ENCODE data around the gene EXOC6B. TPM values are rescaled to one million over a fixed set of nuclear protein-coding genes. Genes with fewer than 3 reads are reported as not detected.

EXOC6B gene
- total and polyA plus RNA-seq, 2 of the 8 experiments (the other 6 are each of a cell fraction or from before 2014, with no cell fraction given): 13.5 to 33.0 TPM

GRCh38 chr2:72712977-72713376 is 112.9 kb downstream of the EXOC6B start:
- Histone ChIP-seq H3K9ac (replicated peaks in 1 of 4; ENCODE audit: extremely low read depth in 1 of 4, low read depth in 3 of 4, low read length in 3 of 4) (no peak overlapping the region), H3K23ac (ENCODE audit: insufficient read length) (no peak overlapping the region), H4K8ac (ENCODE audit: extremely low read depth, insufficient read depth, low read length) (no peak overlapping the region), H4K5ac (ENCODE audit: insufficient read length, low read depth, low read length) (no peak overlapping the region), H3K36me3 (ENCODE audit: control insufficient read depth in 2 of 4, insufficient read depth in 4 of 4, low read length in 3 of 4) (peaks cover 0 to 4% (median 0%) of the 10 kb centered on the region in 4 experiments; a peak in 2 of 8 replicates), H2BK20ac (ENCODE audit: low read length) (no peak overlapping the region), H3K27me3 (replicated peaks in 1 of 4; ENCODE audit: control insufficient read depth in 3 of 4, extremely low read depth in 1 of 4, insufficient read depth in 3 of 4, low read length in 3 of 4) (no peaks in the 10 kb centered on the region), H3K4me1 (replicated peaks in 1 of 4; ENCODE audit: control insufficient read depth in 3 of 4, insufficient read depth in 4 of 4, low read length in 3 of 4) (no peaks in the 10 kb centered on the region), H2BK15ac (ENCODE audit: low read length) (no peak overlapping the region), H2AFZ (ENCODE audit: low read length) (no peak overlapping the region), H3K4ac (replicated peaks; ENCODE audit: insufficient read length, low read depth, low read length) (no peak overlapping the region), H3K27ac (ENCODE audit: low read depth, low read length) (no peak overlapping the region), H3K9me3 (ENCODE audit: insufficient read depth in 2 of 2, low read depth in 1 of 2, low read length in 1 of 2) (no peaks in the 10 kb centered on the region), H3K18ac (ENCODE audit: extremely low read depth, low read length) (no peak overlapping the region), H2BK5ac (ENCODE audit: low read depth, low read length) (no peak overlapping the region), H3K79me2 (ENCODE audit: control insufficient read depth in 1 of 2, insufficient read depth in 2 of 2, low read length in 2 of 2) (no peaks in the 10 kb centered on the region), H3K4me2 (ENCODE audit: insufficient read depth in 1 of 2, low read depth in 2 of 2, low read length in 2 of 2) (no peak overlapping the region), H3K4me3 (ENCODE audit: extremely low read depth in 1 of 4, insufficient read depth in 2 of 4, low read depth in 3 of 4, low read length in 4 of 4) (no peak overlapping the region), H2BK12ac (ENCODE audit: low read depth, low read length) (no peak overlapping the region), H3K14ac (ENCODE audit: insufficient read length) (no peak overlapping the region), H3K56ac (replicated peaks; ENCODE audit: insufficient read length, low read depth, low read length) (no peak overlapping the region), H2AK5ac (ENCODE audit: low read depth, low read length) (no peak overlapping the region), H4K20me1 (replicated peaks in 1 of 2; ENCODE audit: control insufficient read depth in 1 of 2, insufficient read depth in 2 of 2, low read length in 2 of 2) (no peaks in the 10 kb centered on the region), H3K23me2 (ENCODE audit: low read depth, low read length) (no peaks in the 10 kb centered on the region), H2BK120ac (replicated peaks; ENCODE audit: low read depth, low read length) (no peak overlapping the region), H3K79me1 (ENCODE audit: low read depth, low read length) (no peaks in the 10 kb centered on the region), H4K91ac (replicated peaks; ENCODE audit: insufficient read length, low read length) (no peak overlapping the region)
- POLR2A ChIA-PET (ENCODE audit: partially characterized antibody): no interaction called here
- CTCF ChIA-PET (ENCODE audit: partially characterized antibody): interaction anchor here (0.7 to 3.0 kb wide), 4 partner anchors 21 to 163 kb away, joined by 3 to 28 read pairs (median 6); no protein-coding TSS in a partner anchor
- FAIRE-seq: no peak
- TF ChIP-seq CTCF (IDR thresholded peaks at IDR 0.05; ENCODE audit: control extremely low read depth in 1 of 3, insufficient read depth in 1 of 3, low read depth in 1 of 3, low read length in 3 of 3) (no peak), TBP (IDR thresholded peaks at IDR 0.05; ENCODE audit: low read depth, low read length) (no peak), E2F6 (IDR thresholded peaks at IDR 0.05) (no peak), CREB1 (IDR thresholded peaks at IDR 0.05) (no peak), RNF2 (IDR thresholded peaks at IDR 0.05; ENCODE audit: borderline replicate concordance, low read depth, low read length, missing control alignments, poor library complexity, severe bottlenecking) (no peak), HDAC6 (IDR thresholded peaks at IDR 0.05; ENCODE audit: low read depth, low read length) (no peak), EZH2 (IDR thresholded peaks at IDR 0.05; ENCODE audit: low read depth, low read length, severe bottlenecking) (no peak), KDM5A (IDR thresholded peaks at IDR 0.05; ENCODE audit: low read length) (no peak)
- no peak for DNase-seq (ENCODE audit: low read depth in 1 of 2, low spot score in 2 of 2)
